ENCODE results near the gene DONSON. TPM values are rescaled to one million over a fixed set of nuclear protein-coding genes. Genes with fewer than 3 reads are reported as not detected.
A peak's percentile ranks its signal among the peaks of the same experiment; 100 is the strongest.

DONSON gene
- total RNA-seq, 1 experiment from 2014 or later = 48.5 TPM

GRCh38 chr21:33557447-33557846 lies 31.0 kb downstream of the DONSON start:
- BruUV-seq (replicated peaks) = no TSS peak
- Histone ChIP-seq H3K27me3 (replicated peaks; ENCODE audit: insufficient read depth, low read depth, low read length, poor library complexity) (no peaks in the 10 kb centered on the region), H3K36me3 (ENCODE audit: insufficient read depth, low read length, poor library complexity, severe bottlenecking) (peaks cover 91% of the 10 kb centered on the region), H3K4me3 (ENCODE audit: low read depth, low read length, poor library complexity, severe bottlenecking) (no peak overlapping the region), H3K9me3 (ENCODE audit: low read depth, low read length, poor library complexity, severe bottlenecking) (no peaks in the 10 kb centered on the region), H3K27ac (ENCODE audit: low read depth, low read length, poor library complexity, severe bottlenecking) (no peak overlapping the region), H3K4me1 (ENCODE audit: insufficient read depth, low read length, poor library complexity, severe bottlenecking) (no peaks in the 10 kb centered on the region)
- POLR2A ChIA-PET (ENCODE audit: low non-redundant PET) = no interaction called here
- TF ChIP-seq CTCF (conservative IDR thresholded peaks at IDR 0.05; ENCODE audit: low read depth, low read length) = no peak
- TF ChIP-seq EZH2 (IDR thresholded peaks at IDR 0.05; ENCODE audit: borderline replicate concordance, low read depth, low read length, poor library complexity, severe bottlenecking) = no peak
- CTCF ChIA-PET = no interaction called here
- intact Hi-C loops (cut with micrococcal nuclease; ENCODE audit: unreplicated experiment) = no loop called here
- no peak for DNase-seq (ENCODE audit: low spot score)

DNA sequence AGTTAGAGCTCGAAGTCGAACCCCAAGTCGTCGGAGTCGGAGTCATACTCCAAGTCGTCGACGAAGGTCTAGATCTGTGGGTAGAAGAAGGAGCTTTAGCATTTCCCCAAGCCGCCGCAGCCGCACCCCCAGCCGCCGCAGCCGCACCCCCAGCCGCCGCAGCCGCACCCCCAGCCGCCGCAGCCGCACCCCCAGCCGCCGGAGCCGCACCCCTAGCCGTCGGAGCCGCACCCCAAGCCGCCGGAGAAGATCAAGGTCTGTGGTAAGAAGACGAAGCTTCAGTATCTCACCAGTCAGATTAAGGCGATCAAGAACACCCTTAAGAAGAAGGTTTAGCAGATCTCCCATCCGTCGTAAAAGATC lies 33.5 kb downstream of the DONSON start:
- Histone ChIP-seq H3K27ac (ENCODE audit: low read depth, low read length, poor library complexity, severe bottlenecking) (no peak overlapping the region), H3K9me3 (ENCODE audit: low read depth, low read length, poor library complexity, severe bottlenecking) (no peaks in the 10 kb centered on the region), H3K4me1 (ENCODE audit: insufficient read depth, low read length, poor library complexity, severe bottlenecking) (no peaks in the 10 kb centered on the region), H3K4me3 (ENCODE audit: low read depth, low read length, poor library complexity, severe bottlenecking) (no peak overlapping the region), H3K27me3 (replicated peaks; ENCODE audit: insufficient read depth, low read depth, low read length, poor library complexity) (no peaks in the 10 kb centered on the region), H3K36me3 (ENCODE audit: insufficient read depth, low read length, poor library complexity, severe bottlenecking) (peaks cover 93% of the 10 kb centered on the region)
- POLR2A ChIA-PET (ENCODE audit: low non-redundant PET) = no interaction called here
- DNase-seq (ENCODE audit: low spot score) = no peak
- BruUV-seq (replicated peaks) = no TSS peak
- CTCF ChIA-PET = no interaction called here
- TF ChIP-seq EZH2 (IDR thresholded peaks at IDR 0.05; ENCODE audit: borderline replicate concordance, low read depth, low read length, poor library complexity, severe bottlenecking) = no peak
- TF ChIP-seq CTCF (conservative IDR thresholded peaks at IDR 0.05; ENCODE audit: low read depth, low read length) = no peak
- intact Hi-C loops (cut with micrococcal nuclease; ENCODE audit: unreplicated experiment) = no loop called here

- TF ChIP-seq EZH2 (IDR thresholded peaks at IDR 0.05; ENCODE audit: borderline replicate concordance, low read depth, low read length, poor library complexity, severe bottlenecking) (no peak), CTCF (conservative IDR thresholded peaks at IDR 0.05; ENCODE audit: low read depth, low read length) (no peak)
- TSS peak; percentile 18 for BruUV-seq (replicated peaks)
- ChIA-PET CTCF (no interaction called here), POLR2A (ENCODE audit: low non-redundant PET) (interaction anchor here (0.5 kb wide), 1 partner anchor 1421 kb away, joined by 3 read pairs; no protein-coding TSS in a partner anchor)
- Histone ChIP-seq H3K27ac (ENCODE audit: low read depth, low read length, poor library complexity, severe bottlenecking) (no peak overlapping the region), H3K36me3 (ENCODE audit: insufficient read depth, low read length, poor library complexity, severe bottlenecking) (peaks cover 93% of the 10 kb centered on the region), H3K4me1 (ENCODE audit: insufficient read depth, low read length, poor library complexity, severe bottlenecking) (no peaks in the 10 kb centered on the region), H3K4me3 (ENCODE audit: low read depth, low read length, poor library complexity, severe bottlenecking) (no peak overlapping the region), H3K9me3 (ENCODE audit: low read depth, low read length, poor library complexity, severe bottlenecking) (no peaks in the 10 kb centered on the region), H3K27me3 (replicated peaks; ENCODE audit: insufficient read depth, low read depth, low read length, poor library complexity) (no peaks in the 10 kb centered on the region)
- no peak for DNase-seq (ENCODE audit: low spot score)
- intact Hi-C loops (cut with micrococcal nuclease; ENCODE audit: unreplicated experiment) = no loop called here
Measured at GRCh38 chr21:33554236-33554981, 34.1 kb downstream of the DONSON start.
